MM.1S (cell line): ENCODE measurements around the gene FBLN2.

Experiments used
- DNase-seq: peaks from one replicate; pipeline ENCODE4 v3.0.0-alpha.2; 2015
- H2AFZ ChIP-seq: fragments of 300-600 bp; sonication (generic); 2 replicates; pipeline ENCODE4 v1.6.0; 2016; ENCODE audit warnings: antibody characterized with exemption, low read length
- H3F3A ChIP-seq: fragments of 300-600 bp; sonication (generic); 2 replicates; pipeline ENCODE4 v1.6.1; 2016; ENCODE audit warnings: mild to moderate bottlenecking, antibody characterized with exemption, low read length, moderate library complexity, mixed read lengths; ENCODE audit not compliant: insufficient read depth
- H3K27ac ChIP-seq: fragments of 300-600 bp; sonication (generic); 2 replicates; pipeline ENCODE4 v1.5.1; 2016; ENCODE audit warnings: mild to moderate bottlenecking, low read length
- H3K27me3 ChIP-seq: fragments of 300-600 bp; sonication (generic); replicated peaks from 2 replicates; pipeline ENCODE4 v1.6.0; 2016; ENCODE audit warnings: low read length; ENCODE audit not compliant: insufficient read depth
- H3K36me3 ChIP-seq: fragments of 300-600 bp; sonication (generic); replicated peaks from 2 replicates; pipeline ENCODE4 v1.6.1; 2016; ENCODE audit warnings: mild to moderate bottlenecking, low read length, mixed read lengths; ENCODE audit not compliant: insufficient read depth
- H3K4me1 ChIP-seq: fragments of 300-600 bp; sonication (generic); 2 replicates; pipeline ENCODE4 v1.6.1; 2016; ENCODE audit warnings: low read length, mixed read lengths
- H3K4me2 ChIP-seq: fragments of 300-600 bp; sonication (generic); 2 replicates; pipeline ENCODE4 v1.6.0; 2016; ENCODE audit warnings: low read depth, low read length
- H3K4me3 ChIP-seq: fragments of 300-600 bp; sonication (generic); 2 replicates; pipeline ENCODE4 v1.5.1; 2016; ENCODE audit warnings: low read length, mixed read lengths
- H3K79me2 ChIP-seq: fragments of 300-600 bp; sonication (generic); 2 replicates; pipeline ENCODE4 v1.6.1; 2016; ENCODE audit warnings: mixed run types, low read length, mixed read lengths
- H3K9ac ChIP-seq: fragments of 300-600 bp; sonication (generic); 2 replicates; pipeline ENCODE4 v1.6.1; 2016; ENCODE audit warnings: low read length, mixed read lengths
- H3K9me2 ChIP-seq: fragments of 300-600 bp; sonication (generic); replicated peaks from 2 replicates; pipeline ENCODE4 v1.6.1; 2016; ENCODE audit warnings: mild to moderate bottlenecking, low read length, mixed read lengths; ENCODE audit not compliant: insufficient read depth
- H3K9me3 ChIP-seq: fragments of 300-600 bp; sonication (generic); replicated peaks from 2 replicates; pipeline ENCODE4 v1.6.1; 2016; ENCODE audit warnings: mild to moderate bottlenecking, low read length, mixed read lengths; ENCODE audit not compliant: insufficient read depth
- H4K20me1 ChIP-seq: fragments of 300-600 bp; sonication (generic); 2 replicates; pipeline ENCODE4 v1.6.1; 2016; ENCODE audit warnings: mild to moderate bottlenecking, low read length, moderate library complexity, mixed read lengths; ENCODE audit not compliant: insufficient read depth
- CTCF ChIP-seq: fragments of 300-600 bp; sonication (generic); IDR thresholded peaks from 2 replicates; pipeline ENCODE4 v1.5.1; 2016; ENCODE audit warnings: antibody characterized with exemption, low read length, mixed read lengths
- EZH2 ChIP-seq: fragments of 300-600 bp; sonication (generic); optimal IDR thresholded peaks from 2 replicates; pipeline ENCODE3; 2017; ENCODE audit warnings: low read depth, mild to moderate bottlenecking, antibody characterized with exemption, low read length, mixed read lengths
- EZH2phosphoT487 ChIP-seq: fragments of 300-600 bp; sonication (generic); IDR thresholded peaks from 2 replicates; pipeline ENCODE4 v1.6.1; 2018; ENCODE audit warnings: antibody characterized with exemption, low read length

Gene FBLN2

GRCh38 chr3:13580256-13581023 is 31.5 kb downstream of the FBLN2 start:
- Histone ChIP-seq H3K9me3 (no peaks in the 10 kb centered on the region), H4K20me1 (no peaks in the 10 kb centered on the region), H3F3A (no peaks in the 10 kb centered on the region), H3K27ac (no peak overlapping the region), H3K36me3 (no peaks in the 10 kb centered on the region), H3K4me1 (no peaks in the 10 kb centered on the region), H3K4me2 (no peak overlapping the region), H3K4me3 (no peak overlapping the region), H3K9ac (no peak overlapping the region), H3K79me2 (no peaks in the 10 kb centered on the region), H3K27me3 (peaks cover 66% of the 10 kb centered on the region), H2AFZ (no peak overlapping the region), H3K9me2 (no peaks in the 10 kb centered on the region)
- TF ChIP-seq CTCF (no peak), EZH2phosphoT487 (no peak), EZH2 (no peak)
- DNase-seq: no peak

- Histone ChIP-seq H4K20me1 (no peaks in the 10 kb centered on the region), H3K9me2 (no peaks in the 10 kb centered on the region), H3K27me3 (peaks cover 54% of the 10 kb centered on the region), H3K27ac (no peak overlapping the region), H3F3A (no peaks in the 10 kb centered on the region), H3K4me3 (no peak overlapping the region), H3K36me3 (no peaks in the 10 kb centered on the region), H2AFZ (no peak overlapping the region), H3K4me1 (no peaks in the 10 kb centered on the region), H3K9me3 (no peaks in the 10 kb centered on the region), H3K9ac (no peak overlapping the region), H3K4me2 (no peak overlapping the region), H3K79me2 (no peaks in the 10 kb centered on the region)
- no peak for TF ChIP-seq EZH2phosphoT487
- TF ChIP-seq CTCF: no peak
- no peak for TF ChIP-seq EZH2
- DNase-seq: no peak
Observed at GRCh38 chr3:13581485-13582365, 32.8 kb downstream of the FBLN2 start.

- Histone ChIP-seq H3K27me3 (peaks cover 51% of the 10 kb centered on the region), H3K9me2 (no peaks in the 10 kb centered on the region), H3K9ac (no peak overlapping the region), H3K27ac (no peak overlapping the region), H3K9me3 (no peaks in the 10 kb centered on the region), H2AFZ (no peak overlapping the region), H3K4me1 (no peaks in the 10 kb centered on the region), H3K79me2 (no peaks in the 10 kb centered on the region), H3K4me2 (no peak overlapping the region), H3F3A (no peaks in the 10 kb centered on the region), H3K4me3 (no peak overlapping the region), H4K20me1 (no peaks in the 10 kb centered on the region), H3K36me3 (no peaks in the 10 kb centered on the region)
- TF ChIP-seq EZH2phosphoT487: no peak
- TF ChIP-seq EZH2: no peak
- no peak for TF ChIP-seq CTCF
- DNase-seq: no peak
Observed at GRCh38 chr3:13582366-13583250, 33.7 kb downstream of the FBLN2 start.
